HepG2 (cell line): ENCODE measurements around the gene NOS1.

Experiments used
- ELF4 ChIP-seq: sonication (generic); formaldehyde crosslinking; IDR thresholded peaks from 2 replicates; pipeline ENCODE4 v1.5.0; 2020; ENCODE audit warnings: missing genetic modification reagents, mild to moderate bottlenecking, moderate library complexity, borderline replicate concordance
- EZH2 ChIP-seq: conservative IDR thresholded peaks from 2 replicates; pipeline ENCODE4 v1.6.1; 2012; ENCODE audit warnings: mild to moderate bottlenecking, low read depth, low read length, moderate library complexity
- FOXM1 ChIP-seq: sonication (generic); formaldehyde crosslinking; IDR thresholded peaks from 2 replicates; pipeline ENCODE4 v1.5.0; 2020; ENCODE audit warnings: missing genetic modification reagents
- HOXA5 ChIP-seq: sonication (generic); formaldehyde crosslinking; IDR thresholded peaks from 2 replicates; pipeline ENCODE4 v1.4.0; 2020; ENCODE audit warnings: missing genetic modification reagents
- NFAT5 ChIP-seq: sonication (generic); formaldehyde crosslinking; IDR thresholded peaks from 2 replicates; pipeline ENCODE4 v1.4.0; 2020; ENCODE audit warnings: missing genetic modification reagents
- PBX3 ChIP-seq: sonication (generic); formaldehyde crosslinking; IDR thresholded peaks from 2 replicates; pipeline ENCODE4 v1.8.1; 2023; ENCODE audit warnings: missing genetic modification reagents, inconsistent platforms, borderline replicate concordance
- RCOR2 ChIP-seq: IDR thresholded peaks from 2 replicates; pipeline ENCODE4 v1.6.1; 2016; ENCODE audit warnings: missing biosample characterization, missing genetic modification reagents
- ZNF138 ChIP-seq: sonication (generic); formaldehyde crosslinking; IDR thresholded peaks from 2 replicates; pipeline ENCODE4 v1.5.0; 2020; ENCODE audit warnings: mild to moderate bottlenecking, low read depth, missing genetic modification reagents
- ZNF292 ChIP-seq: sonication (generic); formaldehyde crosslinking; IDR thresholded peaks from 2 replicates; pipeline ENCODE4 v1.8.1; 2022; ENCODE audit warnings: mild to moderate bottlenecking, low read depth, missing genetic modification reagents, borderline replicate concordance
- TF ChIP-seq, protein P1 (sequence below): sonication (generic); formaldehyde crosslinking; IDR thresholded peaks from 2 replicates; pipeline ENCODE4 v1.5.0; 2020; ENCODE audit warnings: mild to moderate bottlenecking, missing genetic modification reagents, moderate library complexity
- TF ChIP-seq, protein P2 (sequence below): sonication (generic); formaldehyde crosslinking; IDR thresholded peaks from 2 replicates; pipeline ENCODE4 v1.8.1; 2023; ENCODE audit warnings: mild to moderate bottlenecking, missing genetic modification reagents, borderline replicate concordance

DNA sequence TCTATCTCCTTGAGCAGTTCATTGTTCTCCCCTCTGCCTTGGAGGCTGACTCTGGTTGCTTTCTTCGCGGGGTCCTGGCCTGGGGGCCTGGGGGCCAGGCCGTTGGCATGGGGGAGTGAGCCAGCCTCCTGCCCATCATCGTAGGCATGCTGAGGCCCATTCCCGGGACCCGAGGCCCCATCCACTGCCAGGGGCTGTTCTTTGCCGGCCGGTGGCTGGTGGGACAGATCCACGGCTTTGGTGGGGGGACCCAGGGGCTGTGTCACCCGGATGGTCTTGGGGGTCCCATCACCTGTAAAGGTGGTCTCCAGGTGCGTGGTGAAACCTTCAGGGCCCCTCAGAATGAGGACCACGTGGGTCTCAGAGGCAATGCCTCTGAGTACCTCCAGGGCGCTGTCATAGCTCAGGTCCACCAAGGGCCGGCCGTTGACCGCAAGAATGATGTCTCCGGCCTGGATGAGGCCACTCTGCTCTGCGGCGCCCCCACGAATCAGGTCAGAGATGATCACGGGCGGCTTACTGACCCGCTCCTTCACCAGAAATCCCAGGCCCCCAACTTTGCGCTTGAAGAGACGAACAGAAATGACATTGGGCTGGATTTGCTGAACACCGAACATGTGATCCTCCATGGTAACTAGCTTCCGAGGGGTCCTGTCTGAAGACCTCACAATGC lies 30.8 kb downstream of the NOS1 start:
- no peak for TF ChIP-seq NFAT5 (CRISPR knock-in tag)
- TF ChIP-seq, protein P1, sequence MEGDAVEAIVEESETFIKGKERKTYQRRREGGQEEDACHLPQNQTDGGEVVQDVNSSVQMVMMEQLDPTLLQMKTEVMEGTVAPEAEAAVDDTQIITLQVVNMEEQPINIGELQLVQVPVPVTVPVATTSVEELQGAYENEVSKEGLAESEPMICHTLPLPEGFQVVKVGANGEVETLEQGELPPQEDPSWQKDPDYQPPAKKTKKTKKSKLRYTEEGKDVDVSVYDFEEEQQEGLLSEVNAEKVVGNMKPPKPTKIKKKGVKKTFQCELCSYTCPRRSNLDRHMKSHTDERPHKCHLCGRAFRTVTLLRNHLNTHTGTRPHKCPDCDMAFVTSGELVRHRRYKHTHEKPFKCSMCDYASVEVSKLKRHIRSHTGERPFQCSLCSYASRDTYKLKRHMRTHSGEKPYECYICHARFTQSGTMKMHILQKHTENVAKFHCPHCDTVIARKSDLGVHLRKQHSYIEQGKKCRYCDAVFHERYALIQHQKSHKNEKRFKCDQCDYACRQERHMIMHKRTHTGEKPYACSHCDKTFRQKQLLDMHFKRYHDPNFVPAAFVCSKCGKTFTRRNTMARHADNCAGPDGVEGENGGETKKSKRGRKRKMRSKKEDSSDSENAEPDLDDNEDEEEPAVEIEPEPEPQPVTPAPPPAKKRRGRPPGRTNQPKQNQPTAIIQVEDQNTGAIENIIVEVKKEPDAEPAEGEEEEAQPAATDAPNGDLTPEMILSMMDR (CRISPR knock-in tag), result no peak
- TF ChIP-seq ZNF292 (CRISPR knock-in tag), result no peak
- no peak for TF ChIP-seq RCOR2 (CRISPR knock-in tag)
- no peak for TF ChIP-seq ZNF138 (CRISPR knock-in tag)
- no peak for TF ChIP-seq FOXM1 (CRISPR knock-in tag)
- TF ChIP-seq EZH2, result no peak
- no peak for TF ChIP-seq HOXA5 (CRISPR knock-in tag)
- no peak for TF ChIP-seq PBX3
- no peak for TF ChIP-seq ELF4
- TF ChIP-seq, protein P2, sequence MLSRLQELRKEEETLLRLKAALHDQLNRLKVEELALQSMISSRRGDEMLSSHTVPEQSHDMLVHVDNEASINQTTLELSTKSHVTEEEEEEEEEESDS (CRISPR knock-in tag), result no peak
